ENCODE data around the gene PLEKHD1.

DNA sequence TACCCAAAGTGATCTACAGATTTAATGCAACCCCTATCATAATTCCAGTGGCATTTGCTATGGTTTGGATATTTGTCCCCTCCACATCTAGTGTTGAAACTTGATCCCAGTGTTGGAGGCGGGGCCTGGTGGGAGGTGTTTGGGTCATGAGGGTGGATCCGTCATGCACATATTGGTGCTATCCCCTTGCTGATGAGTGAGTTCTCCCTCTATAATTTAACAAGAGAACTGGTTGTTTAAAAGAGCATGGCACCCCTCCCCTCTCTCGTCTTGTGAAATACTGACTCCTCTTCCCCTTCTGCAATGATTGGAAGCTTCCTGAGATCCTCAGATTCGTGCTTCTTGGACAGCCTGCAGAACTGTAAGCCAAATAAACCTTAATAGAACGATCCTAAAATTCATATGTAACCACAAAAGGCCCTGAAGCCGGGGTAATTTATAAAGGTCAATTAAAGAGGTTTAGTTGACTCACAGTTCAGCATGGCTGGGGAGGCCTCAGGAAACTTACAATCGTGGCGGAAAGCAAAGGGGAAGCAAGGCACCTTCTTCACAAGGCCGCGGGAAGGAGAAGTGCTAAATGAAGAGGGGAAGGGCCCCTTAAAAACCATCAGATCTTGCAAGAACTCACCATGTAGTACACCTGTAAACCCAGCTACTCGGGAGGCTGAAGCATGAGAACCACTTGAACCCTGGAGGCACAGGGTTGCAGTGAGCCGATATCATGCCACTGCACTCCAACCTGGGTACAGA is 44.8 kb upstream of the PLEKHD1 start:
- TF ChIP-seq, protein P1, sequence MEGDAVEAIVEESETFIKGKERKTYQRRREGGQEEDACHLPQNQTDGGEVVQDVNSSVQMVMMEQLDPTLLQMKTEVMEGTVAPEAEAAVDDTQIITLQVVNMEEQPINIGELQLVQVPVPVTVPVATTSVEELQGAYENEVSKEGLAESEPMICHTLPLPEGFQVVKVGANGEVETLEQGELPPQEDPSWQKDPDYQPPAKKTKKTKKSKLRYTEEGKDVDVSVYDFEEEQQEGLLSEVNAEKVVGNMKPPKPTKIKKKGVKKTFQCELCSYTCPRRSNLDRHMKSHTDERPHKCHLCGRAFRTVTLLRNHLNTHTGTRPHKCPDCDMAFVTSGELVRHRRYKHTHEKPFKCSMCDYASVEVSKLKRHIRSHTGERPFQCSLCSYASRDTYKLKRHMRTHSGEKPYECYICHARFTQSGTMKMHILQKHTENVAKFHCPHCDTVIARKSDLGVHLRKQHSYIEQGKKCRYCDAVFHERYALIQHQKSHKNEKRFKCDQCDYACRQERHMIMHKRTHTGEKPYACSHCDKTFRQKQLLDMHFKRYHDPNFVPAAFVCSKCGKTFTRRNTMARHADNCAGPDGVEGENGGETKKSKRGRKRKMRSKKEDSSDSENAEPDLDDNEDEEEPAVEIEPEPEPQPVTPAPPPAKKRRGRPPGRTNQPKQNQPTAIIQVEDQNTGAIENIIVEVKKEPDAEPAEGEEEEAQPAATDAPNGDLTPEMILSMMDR (conservative IDR thresholded peaks at IDR 0.05 in 1 of 2, IDR thresholded peaks at IDR 0.05 in 1 of 2; ENCODE audit: extremely low read depth in 1 of 2, insufficient read depth in 1 of 2, low read depth in 1 of 2, low read length in 2 of 2): no peak
- TF ChIP-seq EZH2 (IDR thresholded peaks at IDR 0.05; ENCODE audit: borderline replicate concordance, low read length): no peak

Data from mammary epithelial cell (primary cell).